MV-4-11 (cell line): ENCODE measurements around the gene SIDT2.
A peak's percentile ranks its signal among the peaks of the same experiment; 100 is the strongest.
"Not testable (repeated sequence)": the region's sequence is repeated elsewhere in the genome, so short reads cannot be mapped to it uniquely, and the experiment has no call there.

Experiments used
- DNase-seq: peaks from one replicate; lab custom pipeline; 2025; lab: John Stamatoyannopoulos, UW

The SIDT2 gene

GRCh38 chr11:117172724-117173421 lies 5.7 kb upstream of the SIDT2 start:
- DNase-seq, result peak; percentile 45

GRCh38 chr11:117175104-117175503 lies 3.4 kb upstream of the SIDT2 start:
- no peak for DNase-seq

GRCh38 chr11:117175781-117176180 lies 2.8 kb upstream of the SIDT2 start:
- DNase-seq, result no peak

- DNase-seq, result no peak
Measured at GRCh38 chr11:117176186-117176585, 2.4 kb upstream of the SIDT2 start.

- DNase-seq, result no peak
Measured at GRCh38 chr11:117177534-117178209, 871 bp upstream of the SIDT2 start.

GRCh38 chr11:117179048-117179999 lies 781 bp downstream of the SIDT2 start:
- no peak for DNase-seq

GRCh38 chr11:117180020-117180419 lies 1.5 kb downstream of the SIDT2 start:
- DNase-seq, result peak; percentile 32

GRCh38 chr11:117180661-117181585 lies 2.4 kb downstream of the SIDT2 start:
- DNase-seq, result peak; percentile 80

- no peak for DNase-seq
Measured at GRCh38 chr11:117181586-117182550, 3.3 kb downstream of the SIDT2 start.

- no peak for DNase-seq
Measured at GRCh38 chr11:117182551-117182935, 4.0 kb downstream of the SIDT2 start.

- not testable (repeated sequence) for DNase-seq
Measured at GRCh38 chr11:117183178-117183577, 4.6 kb downstream of the SIDT2 start.

GRCh38 chr11:117183724-117184349 lies 5.3 kb downstream of the SIDT2 start:
- DNase-seq, result no peak

- DNase-seq, result peak; percentile 88
Measured at GRCh38 chr11:117185736-117186430, 7.3 kb downstream of the SIDT2 start.

- no peak for DNase-seq
Measured at GRCh38 chr11:117186431-117186761, 7.9 kb downstream of the SIDT2 start.

- DNase-seq, result no peak
Measured at GRCh38 chr11:117187007-117187406, 8.5 kb downstream of the SIDT2 start.

- no peak for DNase-seq
Measured at GRCh38 chr11:117187428-117187798, 8.9 kb downstream of the SIDT2 start.

GRCh38 chr11:117187799-117188481 lies 9.4 kb downstream of the SIDT2 start:
- DNase-seq, result no peak

GRCh38 chr11:117188620-117189081 lies 10.1 kb downstream of the SIDT2 start:
- DNase-seq, result no peak
